HEK293 (cell line): Measurements from ENCODE around the gene CHMP1A.
A peak's percentile ranks its signal among the peaks of the same experiment; 100 is the strongest.

Experiments
- EGR2 ChIP-seq: fragments of 450-650 bp; formaldehyde crosslinking; IDR thresholded peaks from 2 replicates; pipeline ENCODE4 v1.5.1; 2016; ENCODE audit warnings: low read depth, missing biosample characterization, missing genetic modification characterization
- ZBTB1 ChIP-seq: fragments of 450-650 bp; formaldehyde crosslinking; IDR thresholded peaks from 2 replicates; pipeline ENCODE4 v1.5.1; 2016; ENCODE audit warnings: missing biosample characterization, missing genetic modification characterization
- ZNF146 ChIP-seq: fragments of 450-650 bp; formaldehyde crosslinking; IDR thresholded peaks from 2 replicates; pipeline ENCODE4 v1.5.1; 2016; ENCODE audit warnings: missing biosample characterization, missing genetic modification characterization
- ZNF157 ChIP-seq: fragments of 450-650 bp; formaldehyde crosslinking; IDR thresholded peaks from 2 replicates; pipeline ENCODE4 v1.5.1; 2016; ENCODE audit warnings: missing biosample characterization, missing genetic modification characterization
- ZNF169 ChIP-seq: fragments of 450-650 bp; formaldehyde crosslinking; IDR thresholded peaks from 2 replicates; pipeline ENCODE4 v1.5.1; 2016; ENCODE audit warnings: missing biosample characterization, missing genetic modification characterization
- ZNF23 ChIP-seq: fragments of 450-650 bp; formaldehyde crosslinking; IDR thresholded peaks from 2 replicates; pipeline ENCODE4 v1.5.1; 2016; ENCODE audit warnings: missing biosample characterization, missing genetic modification characterization, borderline replicate concordance
- ZNF26 ChIP-seq: fragments of 450-650 bp; formaldehyde crosslinking; IDR thresholded peaks from 2 replicates; pipeline ENCODE4 v1.5.1; 2016; ENCODE audit warnings: missing biosample characterization, missing genetic modification characterization
- ZNF623 ChIP-seq: fragments of 450-650 bp; formaldehyde crosslinking; IDR thresholded peaks from 2 replicates; pipeline ENCODE4 v1.5.1; 2016; ENCODE audit warnings: missing biosample characterization, missing genetic modification characterization
- ZNF670 ChIP-seq: fragments of 450-650 bp; formaldehyde crosslinking; IDR thresholded peaks from 2 replicates; pipeline ENCODE4 v1.5.1; 2016; ENCODE audit warnings: missing biosample characterization, missing genetic modification characterization, low read depth
- ZNF707 ChIP-seq: fragments of 450-650 bp; formaldehyde crosslinking; IDR thresholded peaks from 2 replicates; pipeline ENCODE4 v1.5.1; 2016; ENCODE audit warnings: missing biosample characterization, missing genetic modification characterization
- ZNF785 ChIP-seq: fragments of 450-650 bp; formaldehyde crosslinking; IDR thresholded peaks from 2 replicates; pipeline ENCODE4 v1.5.1; 2016; ENCODE audit warnings: missing biosample characterization, missing genetic modification characterization
- TF ChIP-seq, protein P1 (sequence below): fragments of 450-650 bp; formaldehyde crosslinking; IDR thresholded peaks from 2 replicates; pipeline ENCODE4 v1.5.1; 2016; ENCODE audit warnings: missing biosample characterization, missing genetic modification characterization
- TF ChIP-seq, protein P2 (sequence below): fragments of 450-650 bp; formaldehyde crosslinking; IDR thresholded peaks from 2 replicates; pipeline ENCODE4 v1.5.1; 2016; ENCODE audit warnings: missing biosample characterization, missing genetic modification characterization

GRCh38 chr16:89686520-89687091, 29.1 kb upstream of the CHMP1A start, which contains the start of gene CDK10:
- TF ChIP-seq, protein P1, sequence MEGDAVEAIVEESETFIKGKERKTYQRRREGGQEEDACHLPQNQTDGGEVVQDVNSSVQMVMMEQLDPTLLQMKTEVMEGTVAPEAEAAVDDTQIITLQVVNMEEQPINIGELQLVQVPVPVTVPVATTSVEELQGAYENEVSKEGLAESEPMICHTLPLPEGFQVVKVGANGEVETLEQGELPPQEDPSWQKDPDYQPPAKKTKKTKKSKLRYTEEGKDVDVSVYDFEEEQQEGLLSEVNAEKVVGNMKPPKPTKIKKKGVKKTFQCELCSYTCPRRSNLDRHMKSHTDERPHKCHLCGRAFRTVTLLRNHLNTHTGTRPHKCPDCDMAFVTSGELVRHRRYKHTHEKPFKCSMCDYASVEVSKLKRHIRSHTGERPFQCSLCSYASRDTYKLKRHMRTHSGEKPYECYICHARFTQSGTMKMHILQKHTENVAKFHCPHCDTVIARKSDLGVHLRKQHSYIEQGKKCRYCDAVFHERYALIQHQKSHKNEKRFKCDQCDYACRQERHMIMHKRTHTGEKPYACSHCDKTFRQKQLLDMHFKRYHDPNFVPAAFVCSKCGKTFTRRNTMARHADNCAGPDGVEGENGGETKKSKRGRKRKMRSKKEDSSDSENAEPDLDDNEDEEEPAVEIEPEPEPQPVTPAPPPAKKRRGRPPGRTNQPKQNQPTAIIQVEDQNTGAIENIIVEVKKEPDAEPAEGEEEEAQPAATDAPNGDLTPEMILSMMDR = no peak
- TF ChIP-seq ZNF157 (tag by site-specific recombination) = no peak
- no peak for TF ChIP-seq ZNF707 (tag by site-specific recombination)
- no peak for TF ChIP-seq ZBTB1 (tag by site-specific recombination)
- TF ChIP-seq ZNF670 (tag by site-specific recombination) = no peak
- no peak for TF ChIP-seq ZNF785 (tag by site-specific recombination)
- TF ChIP-seq ZNF169 = no peak
- TF ChIP-seq, protein P2, sequence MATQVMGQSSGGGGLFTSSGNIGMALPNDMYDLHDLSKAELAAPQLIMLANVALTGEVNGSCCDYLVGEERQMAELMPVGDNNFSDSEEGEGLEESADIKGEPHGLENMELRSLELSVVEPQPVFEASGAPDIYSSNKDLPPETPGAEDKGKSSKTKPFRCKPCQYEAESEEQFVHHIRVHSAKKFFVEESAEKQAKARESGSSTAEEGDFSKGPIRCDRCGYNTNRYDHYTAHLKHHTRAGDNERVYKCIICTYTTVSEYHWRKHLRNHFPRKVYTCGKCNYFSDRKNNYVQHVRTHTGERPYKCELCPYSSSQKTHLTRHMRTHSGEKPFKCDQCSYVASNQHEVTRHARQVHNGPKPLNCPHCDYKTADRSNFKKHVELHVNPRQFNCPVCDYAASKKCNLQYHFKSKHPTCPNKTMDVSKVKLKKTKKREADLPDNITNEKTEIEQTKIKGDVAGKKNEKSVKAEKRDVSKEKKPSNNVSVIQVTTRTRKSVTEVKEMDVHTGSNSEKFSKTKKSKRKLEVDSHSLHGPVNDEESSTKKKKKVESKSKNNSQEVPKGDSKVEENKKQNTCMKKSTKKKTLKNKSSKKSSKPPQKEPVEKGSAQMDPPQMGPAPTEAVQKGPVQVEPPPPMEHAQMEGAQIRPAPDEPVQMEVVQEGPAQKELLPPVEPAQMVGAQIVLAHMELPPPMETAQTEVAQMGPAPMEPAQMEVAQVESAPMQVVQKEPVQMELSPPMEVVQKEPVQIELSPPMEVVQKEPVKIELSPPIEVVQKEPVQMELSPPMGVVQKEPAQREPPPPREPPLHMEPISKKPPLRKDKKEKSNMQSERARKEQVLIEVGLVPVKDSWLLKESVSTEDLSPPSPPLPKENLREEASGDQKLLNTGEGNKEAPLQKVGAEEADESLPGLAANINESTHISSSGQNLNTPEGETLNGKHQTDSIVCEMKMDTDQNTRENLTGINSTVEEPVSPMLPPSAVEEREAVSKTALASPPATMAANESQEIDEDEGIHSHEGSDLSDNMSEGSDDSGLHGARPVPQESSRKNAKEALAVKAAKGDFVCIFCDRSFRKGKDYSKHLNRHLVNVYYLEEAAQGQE (tag by site-specific recombination) = no peak
- TF ChIP-seq EGR2 = peak; percentile 43
- TF ChIP-seq ZNF146 (tag by site-specific recombination) = no peak
- no peak for TF ChIP-seq ZNF623 (tag by site-specific recombination)
- TF ChIP-seq ZNF26 (tag by site-specific recombination) = no peak
- no peak for TF ChIP-seq ZNF23 (tag by site-specific recombination)
